H1 (cell line): ENCODE results near the gene YEATS2. TPM values are rescaled to one million over a fixed set of nuclear protein-coding genes. Genes with fewer than 3 reads are reported as not detected.

Source experiments
- CTCF ChIA-PET: fragments of 300-600 bp; sonication (Branson Sonifier 250); formaldehyde crosslinking; loops from one replicate; lab custom pipeline; 2021; ENCODE audit not compliant: partially characterized antibody; lab: Charles Lee
- POLR2A ChIA-PET: fragments of 300-600 bp; sonication (Branson Sonifier 250); formaldehyde crosslinking; loops from one replicate; lab custom pipeline; 2021; ENCODE audit warnings: inconsistent platforms; ENCODE audit not compliant: partially characterized antibody; lab: Charles Lee
- DNase-seq, 2 experiments: peaks; one replicate each; pipeline versions ENCODE4 v3.0.0 to v3.0.0-alpha.2; 2010 to 2022; ENCODE audit warnings: low spot score in 2 of 2, low read depth in 1 of 2, mixed read lengths in 1 of 2
- FAIRE-seq: peaks from 2 replicates; lab custom pipeline; 2011; peaks lifted over from hg19 to GRCh38; lab: Jason Lieb, UNC
- H2AFZ ChIP-seq: 2 replicates; pipeline ENCODE4 v1.8.1; 2012; ENCODE audit warnings: low read length, inconsistent platforms
- H2AK5ac ChIP-seq: 2 replicates; pipeline ENCODE4 v1.6.1; 2013; ENCODE audit warnings: low read depth, low read length
- H2BK120ac ChIP-seq: replicated peaks from 2 replicates; pipeline ENCODE3; 2013; ENCODE audit warnings: low read depth, low read length, inconsistent platforms
- H2BK12ac ChIP-seq: 2 replicates; pipeline ENCODE4 v1.6.1; 2013; ENCODE audit warnings: low read depth, low read length
- H2BK15ac ChIP-seq: 2 replicates; pipeline ENCODE4 v1.6.1; 2013; ENCODE audit warnings: low read length
- H2BK20ac ChIP-seq: 2 replicates; pipeline ENCODE4 v1.6.1; 2013; ENCODE audit warnings: low read length
- H2BK5ac ChIP-seq: 2 replicates; pipeline ENCODE4 v1.6.1; 2013; ENCODE audit warnings: low read depth, low read length
- H3K14ac ChIP-seq: 2 replicates; pipeline ENCODE4 v1.6.1; 2013; ENCODE audit warnings: inconsistent platforms; ENCODE audit not compliant: insufficient read length
- H3K18ac ChIP-seq: 2 replicates; pipeline ENCODE4 v1.6.1; 2013; ENCODE audit warnings: low read length; ENCODE audit errors: extremely low read depth
- H3K23ac ChIP-seq: 2 replicates; pipeline ENCODE4 v1.6.1; 2013; ENCODE audit warnings: inconsistent platforms; ENCODE audit not compliant: insufficient read length
- H3K23me2 ChIP-seq: 2 replicates; pipeline ENCODE4 v1.6.1; 2013; ENCODE audit warnings: low read depth, low read length
- H3K27ac ChIP-seq: 2 replicates; pipeline ENCODE4 v1.6.1; 2011; ENCODE audit warnings: low read depth, low read length, inconsistent platforms
- H3K27me3 ChIP-seq, 4 experiments: replicated peaks in 1 of 4; 1 replicate in 1 of 4; 2 replicates in 3 of 4; pipeline versions ENCODE4 v1.6.1 to v1.8.1; 2011 to 2013; ENCODE audit warnings: low read length in 3 of 4, mild to moderate bottlenecking in 3 of 4, inconsistent platforms in 2 of 4, mixed read lengths in 2 of 4, moderate library complexity in 1 of 4; ENCODE audit not compliant: control insufficient read depth in 3 of 4, insufficient read depth in 3 of 4; ENCODE audit errors: extremely low read depth in 1 of 4
- H3K36me3 ChIP-seq, 4 experiments: 2 replicates each; pipeline versions ENCODE4 v1.6.1 to v1.8.1; 2011 to 2013; ENCODE audit warnings: mild to moderate bottlenecking in 4 of 4, low read length in 3 of 4, moderate library complexity in 2 of 4, control low read depth in 1 of 4, inconsistent platforms in 1 of 4; ENCODE audit not compliant: insufficient read depth in 4 of 4, control insufficient read depth in 2 of 4
- H3K4ac ChIP-seq: replicated peaks from 2 replicates; pipeline ENCODE3; 2013; ENCODE audit warnings: low read length, low read depth, mixed read lengths, inconsistent platforms; ENCODE audit not compliant: insufficient read length
- H3K4me1 ChIP-seq, 4 experiments: replicated peaks in 1 of 4; 1 replicate in 1 of 4; 2 replicates in 3 of 4; pipeline versions ENCODE4 v1.6.1 to v1.8.1; 2011 to 2013; ENCODE audit warnings: low read length in 3 of 4, inconsistent platforms in 2 of 4, mixed read lengths in 1 of 4; ENCODE audit not compliant: insufficient read depth in 4 of 4, control insufficient read depth in 3 of 4
- H3K4me2 ChIP-seq, 2 experiments: 2 replicates each; pipeline versions ENCODE4 v1.6.1 to v1.8.1; 2011 to 2013; ENCODE audit warnings: low read depth in 2 of 2, low read length in 2 of 2, control low read depth in 1 of 2, inconsistent platforms in 1 of 2, mild to moderate bottlenecking in 1 of 2; ENCODE audit not compliant: insufficient read depth in 1 of 2
- H3K4me3 ChIP-seq, 4 experiments: fragments of 200-600, 300-600 bp in 1 of 4; sonication (generic), shearing (Covaris generic), sonication (Bioruptor Twin) in 1 of 4; 2 replicates each; pipeline versions ENCODE4 v1.5.1 to v1.8.1; 2011 to 2016; ENCODE audit warnings: low read length in 4 of 4, low read depth in 3 of 4, control low read depth in 2 of 4, inconsistent platforms in 2 of 4, mild to moderate bottlenecking in 2 of 4, mixed read lengths in 1 of 4, moderate library complexity in 1 of 4; ENCODE audit not compliant: insufficient read depth in 2 of 4; ENCODE audit errors: extremely low read depth in 1 of 4
- H3K56ac ChIP-seq: replicated peaks from 2 replicates; pipeline ENCODE3; 2013; ENCODE audit warnings: low read depth, mild to moderate bottlenecking, mixed read lengths, low read length, inconsistent platforms; ENCODE audit not compliant: insufficient read length
- H3K79me1 ChIP-seq: 2 replicates; pipeline ENCODE4 v1.6.1; 2013; ENCODE audit warnings: low read depth, low read length, control low read depth
- H3K79me2 ChIP-seq, 2 experiments: 2 replicates each; pipeline versions ENCODE4 v1.6.1 to v1.8.1; 2012 to 2013; ENCODE audit warnings: low read length in 2 of 2, mild to moderate bottlenecking in 2 of 2, inconsistent platforms in 1 of 2; ENCODE audit not compliant: insufficient read depth in 2 of 2, control insufficient read depth in 1 of 2
- H3K9ac ChIP-seq, 4 experiments: replicated peaks in 1 of 4; 1 replicate in 1 of 4; 2 replicates in 3 of 4; pipeline versions ENCODE4 v1.6.1 to v1.8.1; 2011 to 2013; ENCODE audit warnings: low read depth in 3 of 4, low read length in 3 of 4, control low read depth in 2 of 4, mild to moderate bottlenecking in 2 of 4, moderate library complexity in 2 of 4, inconsistent platforms in 1 of 4; ENCODE audit errors: extremely low read depth in 1 of 4
- H3K9me3 ChIP-seq, 2 experiments: 2 replicates each; pipeline versions ENCODE4 v1.6.1 to v1.8.1; 2012 to 2013; ENCODE audit warnings: mild to moderate bottlenecking in 2 of 2, moderate library complexity in 2 of 2, control low read depth in 1 of 2, inconsistent platforms in 1 of 2, low read depth in 1 of 2, low read length in 1 of 2, mixed read lengths in 1 of 2; ENCODE audit not compliant: insufficient read depth in 2 of 2
- H4K20me1 ChIP-seq, 2 experiments: replicated peaks in 1 of 2; 2 replicates each; pipeline versions ENCODE3 to v1.8.1; 2011 to 2013; ENCODE audit warnings: inconsistent platforms in 2 of 2, low read length in 2 of 2, mild to moderate bottlenecking in 1 of 2; ENCODE audit not compliant: insufficient read depth in 2 of 2, control insufficient read depth in 1 of 2
- H4K5ac ChIP-seq: 2 replicates; pipeline ENCODE4 v1.6.1; 2013; ENCODE audit warnings: low read length, low read depth, mixed read lengths, inconsistent platforms; ENCODE audit not compliant: insufficient read length
- H4K8ac ChIP-seq: 2 replicates; pipeline ENCODE4 v1.8.0; 2013; ENCODE audit warnings: mild to moderate bottlenecking, moderate library complexity, low read length, inconsistent platforms; ENCODE audit not compliant: insufficient read depth; ENCODE audit errors: extremely low read depth
- H4K91ac ChIP-seq: replicated peaks from 2 replicates; pipeline ENCODE3; 2013; ENCODE audit warnings: low read length, mixed read lengths, inconsistent platforms; ENCODE audit not compliant: insufficient read length
- ATF2 ChIP-seq: IDR thresholded peaks from 2 replicates; pipeline ENCODE4 v1.6.1; 2012; ENCODE audit warnings: low read length, inconsistent platforms
- BCL11A ChIP-seq, 2 experiments: IDR thresholded peaks; one replicate each; pipeline ENCODE4 v1.6.1; 2011; ENCODE audit warnings: low read depth in 2 of 2, low read length in 2 of 2, mild to moderate bottlenecking in 2 of 2
- RNF2 ChIP-seq: fragments of 200-900, 300-1000 bp; sonication (generic); IDR thresholded peaks from 2 replicates; pipeline ENCODE4 v1.7.1; 2016; ENCODE audit warnings: borderline replicate concordance, low read depth, mild to moderate bottlenecking, antibody characterized with exemption, low read length; ENCODE audit not compliant: poor library complexity, severe bottlenecking; ENCODE audit errors: missing control alignments
- SP1 ChIP-seq: IDR thresholded peaks from 2 replicates; pipeline ENCODE4 v1.6.1; 2011; ENCODE audit warnings: low read depth, low read length
- WGBS, 2 experiments: shearing (Covaris generic) in 1 of 2; methylation state at CpG; one replicate each; pipeline versions ENCODE4 v1.1.6 to v1.1.7; 2013 to 2015; ENCODE audit warnings: low lambda C conversion rate in 2 of 2, mixed read lengths in 2 of 2, inconsistent platforms in 1 of 2, low coverage in 1 of 2, missing lambda C conversion rate in 1 of 2; ENCODE audit not compliant: insufficient replicate concordance in 2 of 2, insufficient coverage in 1 of 2, insufficient read length in 1 of 2; ENCODE audit errors: extremely low coverage in 1 of 2, missing lambda C conversion rate in 1 of 2; 5-methylcytosine and 5-hydroxymethylcytosine counted together
- polyA plus RNA-seq, 7 experiments: library from polyadenylated mRNA; depleted of rRNA in 3 of 7; stranded (reverse) in 5 of 7; unstranded in 2 of 7; fragments of >200 nt in 5 of 7; fragments of 200-250 nt in 2 of 7; gene quantifications; 1 replicate in 5 of 7; 2 replicates in 1 of 7; 4 replicates in 1 of 7; pipeline versions ENCODE4 v1.2.1 to v1.2.3, GENCODE V29; 2011 to 2013; ENCODE audit warnings: missing spikeins in 2 of 7, mixed read lengths in 2 of 7
- total RNA-seq: library from RNA; stranded (reverse); fragmentation: NEBNext Ultra II Directional; extraction: Animal tissue kit (Norgen Biotek cat#: 25700); gene quantifications from 2 replicates; pipeline ENCODE4 v1.2.1, GENCODE V29; 2021

Gene YEATS2
- total and polyA plus RNA-seq, 2 of the 8 experiments (the other 6 are each of a cell fraction or from before 2014, with no cell fraction given) = 35.3 to 53.7 TPM

- Histone ChIP-seq H3K23me2 (no peaks in the 10 kb centered on the region), H3K56ac (no peak overlapping the region), H2BK15ac (no peak overlapping the region), H4K8ac (no peak overlapping the region), H3K4me1 (no peaks in the 10 kb centered on the region), H4K5ac (no peak overlapping the region), H2AFZ (no peak overlapping the region), H4K20me1 (peaks cover 2 to 5% of the 10 kb centered on the region in 2 experiments), H3K4ac (no peak overlapping the region), H3K27ac (no peak overlapping the region), H2BK12ac (no peak overlapping the region), H2BK20ac (no peak overlapping the region), H3K23ac (no peak overlapping the region), H3K4me2 (no peak overlapping the region), H3K4me3 (no peak overlapping the region), H4K91ac (no peak overlapping the region), H2BK120ac (no peak overlapping the region), H2AK5ac (no peak overlapping the region), H3K14ac (no peak overlapping the region), H3K79me2 (no peaks in the 10 kb centered on the region), H3K36me3 (peaks cover 10 to 34% (median 25%) of the 10 kb centered on the region in 4 experiments; a peak in 7 of 8 replicates), H3K79me1 (no peaks in the 10 kb centered on the region), H3K9ac (no peak overlapping the region), H3K27me3 (no peaks in the 10 kb centered on the region), H2BK5ac (no peak overlapping the region), H3K18ac (no peak overlapping the region), H3K9me3 (no peaks in the 10 kb centered on the region)
- POLR2A ChIA-PET = no interaction called here
- CTCF ChIA-PET = interaction anchor here (1.5 to 1.9 kb wide), 2 partner anchors 10 to 26 kb away, joined by 5 to 15 read pairs; no protein-coding TSS in a partner anchor
- FAIRE-seq (no peak), DNase-seq (no peak)
- WGBS, 2 experiments = 93% methylated on average over 8 of the region's 8 CpGs; no CpG with 5 or more reads in 1 of the 2 experiments
- no peak for TF ChIP-seq BCL11A (IDR thresholded peaks at IDR 0.05; ENCODE audit: low read depth in 2 of 2, low read length in 2 of 2)
- no peak for TF ChIP-seq RNF2
- TF ChIP-seq SP1 = no peak
- no peak for TF ChIP-seq ATF2
Measured at GRCh38 chr3:183768114-183768513, 70.5 kb downstream of the YEATS2 start.
